ENCODE data around the gene DHCR24.
A peak's percentile ranks its signal among the peaks of the same experiment; 100 is the strongest.

DHCR24 gene

GRCh38 chr1:54803761-54804470 is 83.1 kb downstream of the DHCR24 start:
- no peak for DNase-seq (ENCODE audit: low read depth in 3 of 3)

GRCh38 chr1:54800899-54801759 is 85.9 kb downstream of the DHCR24 start, which contains the start of gene TTC22:
Gene TTC22 (minus strand): TSS chr1:54801323. CDS start chr1:54801163, 160 bp downstream.
- peak; percentile 31 to 52 (median 42) for DNase-seq (ENCODE audit: low read depth in 3 of 3)

GRCh38 chr1:54800041-54800898 is 86.7 kb downstream of the DHCR24 start:
- no peak for DNase-seq (ENCODE audit: low read depth in 3 of 3)

Data from stimulated activated CD4-positive, alpha-beta T cell treated with anti-CD3 and anti-CD28 coated beads, TNF-alpha, amount 100 ng/mL, for 4 hours (primary cell).